Upper lobe of left lung (tissue), 4 donors: ENCODE data around the gene RNF10.
"Not testable (repeated sequence)": the region's sequence is repeated elsewhere in the genome, so short reads cannot be mapped to it uniquely, and the experiment has no call there.

ENCODE experiments used
- CTCF ChIP-seq, 6 experiments: fragments of 450-650 bp in 4 of 6; fragments of 200-600 bp in 2 of 6; sonication (generic) in 2 of 6; IDR thresholded peaks; one replicate each; pipeline ENCODE4 v1.5.1; 2016 to 2019; ENCODE audit warnings: antibody characterized with exemption in 6 of 6
- EP300 ChIP-seq, 4 donors: sonication (generic); formaldehyde crosslinking; IDR thresholded peaks; one replicate each; pipeline ENCODE4 v1.5.1; 2017; ENCODE audit warnings: antibody characterized with exemption in 4 of 4, control low read depth in 2 of 4
- POLR2A ChIP-seq, 4 donors: fragments of 450-650 bp; IDR thresholded peaks; one replicate each; pipeline ENCODE4 v1.5.1; 2016 to 2017; ENCODE audit warnings: antibody characterized with exemption in 4 of 4, mild to moderate bottlenecking in 2 of 4

- not testable (repeated sequence) for TF ChIP-seq CTCF, EP300, POLR2A (IDR thresholded peaks at IDR 0.05)
Observed at GRCh38 chr12:120617193-120617592, 83.0 kb downstream of the RNF10 start.
